Measurements from ENCODE around the gene RHO.
A peak's percentile ranks its signal among the peaks of the same experiment; 100 is the strongest.

The RHO gene

GRCh38 chr3:129573493-129573892, 45.1 kb downstream of the RHO start:
- H3K27ac Mint-ChIP-seq = peak overlapping the region; percentile 42
- no peak overlapping the region for H3K4me3 Mint-ChIP-seq
- peaks cover 4% of the 10 kb centered on the region for H3K36me3 Mint-ChIP-seq (ENCODE audit: low read depth)
- no peak for TF ChIP-seq CTCF (IDR thresholded peaks at IDR 0.05)
- no peak for DNase-seq
- H3K27me3 Mint-ChIP-seq (ENCODE audit: low read depth, poor library complexity) = peaks cover 3% of the 10 kb centered on the region
- H3K4me1 Mint-ChIP-seq = peaks cover 5% of the 10 kb centered on the region
- H3K9me3 Mint-ChIP-seq = no peaks in the 10 kb centered on the region

- no peak overlapping the region for H3K27ac Mint-ChIP-seq
- peaks cover 5% of the 10 kb centered on the region for H3K4me1 Mint-ChIP-seq
- H3K36me3 Mint-ChIP-seq (ENCODE audit: low read depth) = peaks cover 4% of the 10 kb centered on the region
- peaks cover 3% of the 10 kb centered on the region for H3K27me3 Mint-ChIP-seq (ENCODE audit: low read depth, poor library complexity)
- no peak overlapping the region for H3K4me3 Mint-ChIP-seq
- H3K9me3 Mint-ChIP-seq = no peaks in the 10 kb centered on the region
- DNase-seq = no peak
- TF ChIP-seq CTCF (IDR thresholded peaks at IDR 0.05) = no peak
These were observed 45.8 kb downstream of the RHO start for GRCh38 chr3:129574206-129574605.

- Mint-ChIP-seq H3K27me3 (ENCODE audit: low read depth, poor library complexity) (peaks cover 6% of the 10 kb centered on the region), H3K4me3 (no peak overlapping the region), H3K9me3 (no peaks in the 10 kb centered on the region), H3K4me1 (peaks cover 5% of the 10 kb centered on the region), H3K36me3 (ENCODE audit: low read depth) (no peaks in the 10 kb centered on the region), H3K27ac (no peak overlapping the region)
- no peak for TF ChIP-seq CTCF (IDR thresholded peaks at IDR 0.05)
- DNase-seq = no peak
These were observed 47.0 kb downstream of the RHO start for GRCh38 chr3:129575233-129575996.

- Mint-ChIP-seq H3K4me3 (no peak overlapping the region), H3K27ac (no peak overlapping the region), H3K9me3 (no peaks in the 10 kb centered on the region), H3K36me3 (ENCODE audit: low read depth) (no peaks in the 10 kb centered on the region), H3K27me3 (ENCODE audit: low read depth, poor library complexity) (peaks cover 9% of the 10 kb centered on the region), H3K4me1 (peaks cover 5% of the 10 kb centered on the region)
- TF ChIP-seq CTCF (IDR thresholded peaks at IDR 0.05) = no peak
- DNase-seq = no peak
These were observed 47.6 kb downstream of the RHO start for GRCh38 chr3:129575997-129576384.

GRCh38 chr3:129576514-129577352, 48.3 kb downstream of the RHO start:
- peaks cover 5% of the 10 kb centered on the region for H3K4me1 Mint-ChIP-seq
- no peaks in the 10 kb centered on the region for H3K36me3 Mint-ChIP-seq (ENCODE audit: low read depth)
- H3K27me3 Mint-ChIP-seq (ENCODE audit: low read depth, poor library complexity) = peaks cover 9% of the 10 kb centered on the region
- no peak overlapping the region for H3K27ac Mint-ChIP-seq
- no peak overlapping the region for H3K4me3 Mint-ChIP-seq
- no peak for TF ChIP-seq CTCF (IDR thresholded peaks at IDR 0.05)
- H3K9me3 Mint-ChIP-seq = no peaks in the 10 kb centered on the region
- no peak for DNase-seq

Data from nephron progenitor cell (in vitro differentiated cells).